ENCODE measurements around the gene ITSN2. TPM values are rescaled to one million over a fixed set of nuclear protein-coding genes. Genes with fewer than 3 reads are reported as not detected.
"Not testable (repeated sequence)": the region's sequence is repeated elsewhere in the genome, so short reads cannot be mapped to it uniquely, and the experiment has no call there.

The ITSN2 gene
- total RNA-seq, 2 experiments from 2014 or later: 86.8 to 91.3 TPM

- Mint-ChIP-seq H3K27me3 (no peaks in the 10 kb centered on the region), H3K9me3 (no peaks in the 10 kb centered on the region), H3K36me3 (peaks cover 7% of the 10 kb centered on the region), H3K4me3 (no peak overlapping the region), H3K4me1 (no peaks in the 10 kb centered on the region), H3K27ac (no peak overlapping the region)
- DNase-seq (no peak), ATAC-seq (ENCODE audit: low read depth) (no peak)
- POLR2A ChIA-PET: no interaction called here
These were observed 155.2 kb downstream of the ITSN2 start for GRCh38 chr2:24205131-24205530.

- H3K27ac Mint-ChIP-seq: no peak overlapping the region
- no peak for DNase-seq
- POLR2A ChIA-PET: no interaction called here
- ATAC-seq (ENCODE audit: low read depth): no peak
- peaks cover 10% of the 10 kb centered on the region for H3K36me3 Mint-ChIP-seq
- H3K4me3 Mint-ChIP-seq: no peak overlapping the region
- no peaks in the 10 kb centered on the region for H3K9me3 Mint-ChIP-seq
- no peaks in the 10 kb centered on the region for H3K4me1 Mint-ChIP-seq
- no peaks in the 10 kb centered on the region for H3K27me3 Mint-ChIP-seq
These were observed 155.8 kb downstream of the ITSN2 start for GRCh38 chr2:24204505-24204904.

GRCh38 chr2:24203787-24204150, 156.6 kb downstream of the ITSN2 start:
- Mint-ChIP-seq H3K4me3 (no peak overlapping the region), H3K4me1 (no peaks in the 10 kb centered on the region), H3K36me3 (peaks cover 10% of the 10 kb centered on the region), H3K27ac (no peak overlapping the region), H3K27me3 (no peaks in the 10 kb centered on the region), H3K9me3 (no peaks in the 10 kb centered on the region)
- DNase-seq (no peak), ATAC-seq (ENCODE audit: low read depth) (no peak)
- POLR2A ChIA-PET: no interaction called here

- no peaks in the 10 kb centered on the region for H3K4me1 Mint-ChIP-seq
- peaks cover 10% of the 10 kb centered on the region for H3K36me3 Mint-ChIP-seq
- ATAC-seq (ENCODE audit: low read depth) (no peak), DNase-seq (no peak)
- no peak overlapping the region for H3K27ac Mint-ChIP-seq
- no peak overlapping the region for H3K4me3 Mint-ChIP-seq
- H3K9me3 Mint-ChIP-seq: no peaks in the 10 kb centered on the region
- H3K27me3 Mint-ChIP-seq: no peaks in the 10 kb centered on the region
- POLR2A ChIA-PET: no interaction called here
These were observed 157.1 kb downstream of the ITSN2 start for GRCh38 chr2:24203029-24203786.

GRCh38 chr2:24200799-24201198, 159.5 kb downstream of the ITSN2 start:
- POLR2A ChIA-PET: no interaction called here
- ATAC-seq (ENCODE audit: low read depth) (no peak), DNase-seq (no peak)
- Mint-ChIP-seq H3K27me3 (peaks cover 4% of the 10 kb centered on the region), H3K4me3 (no peak overlapping the region), H3K27ac (no peak overlapping the region), H3K4me1 (no peaks in the 10 kb centered on the region), H3K36me3 (peaks cover 10% of the 10 kb centered on the region), H3K9me3 (peaks cover 3% of the 10 kb centered on the region)

- POLR2A ChIA-PET: no interaction called here
- H3K27ac Mint-ChIP-seq: no peak overlapping the region
- H3K9me3 Mint-ChIP-seq: peaks cover 3% of the 10 kb centered on the region
- H3K4me1 Mint-ChIP-seq: no peaks in the 10 kb centered on the region
- H3K27me3 Mint-ChIP-seq: peaks cover 4% of the 10 kb centered on the region
- H3K4me3 Mint-ChIP-seq: no peak overlapping the region
- ATAC-seq (ENCODE audit: low read depth) (no peak), DNase-seq (no peak)
- H3K36me3 Mint-ChIP-seq: peaks cover 7% of the 10 kb centered on the region
These were observed 160.3 kb downstream of the ITSN2 start for GRCh38 chr2:24199968-24200590.

GRCh38 chr2:24197213-24197612, 163.1 kb downstream of the ITSN2 start:
- POLR2A ChIA-PET; H3K36me3 Mint-ChIP-seq; H3K27me3 Mint-ChIP-seq; H3K27ac Mint-ChIP-seq; DNase-seq; H3K4me3 Mint-ChIP-seq; H3K4me1 Mint-ChIP-seq; ATAC-seq (ENCODE audit: low read depth); H3K9me3 Mint-ChIP-seq: not testable (repeated sequence)

- ATAC-seq (ENCODE audit: low read depth) (no peak), DNase-seq (no peak)
- H3K36me3 Mint-ChIP-seq: no peaks in the 10 kb centered on the region
- H3K4me3 Mint-ChIP-seq: no peak overlapping the region
- POLR2A ChIA-PET: no interaction called here
- H3K4me1 Mint-ChIP-seq: no peaks in the 10 kb centered on the region
- H3K27me3 Mint-ChIP-seq: peaks cover 6% of the 10 kb centered on the region
- H3K9me3 Mint-ChIP-seq: peaks cover 5% of the 10 kb centered on the region
- no peak overlapping the region for H3K27ac Mint-ChIP-seq
These were observed 168.5 kb downstream of the ITSN2 start for GRCh38 chr2:24191848-24192247.

GRCh38 chr2:24191156-24191555, 169.2 kb downstream of the ITSN2 start:
- Mint-ChIP-seq H3K27me3 (peaks cover 5% of the 10 kb centered on the region), H3K27ac (no peak overlapping the region), H3K9me3 (peaks cover 3% of the 10 kb centered on the region), H3K4me1 (no peaks in the 10 kb centered on the region), H3K4me3 (no peak overlapping the region), H3K36me3 (no peaks in the 10 kb centered on the region)
- no peak for ATAC-seq (ENCODE audit: low read depth)
- POLR2A ChIA-PET: no interaction called here
- DNase-seq: no peak

GRCh38 chr2:24190503-24190902, 169.8 kb downstream of the ITSN2 start:
- Mint-ChIP-seq H3K9me3 (peaks cover 3% of the 10 kb centered on the region), H3K4me3 (no peak overlapping the region), H3K27me3 (peaks cover 5% of the 10 kb centered on the region), H3K36me3 (no peaks in the 10 kb centered on the region), H3K27ac (no peak overlapping the region), H3K4me1 (no peaks in the 10 kb centered on the region)
- ATAC-seq (ENCODE audit: low read depth) (no peak), DNase-seq (no peak)
- POLR2A ChIA-PET: no interaction called here

GRCh38 chr2:24189551-24189950, 170.8 kb downstream of the ITSN2 start:
- DNase-seq (no peak), ATAC-seq (ENCODE audit: low read depth) (no peak)
- H3K27me3 Mint-ChIP-seq: peaks cover 5% of the 10 kb centered on the region
- H3K4me1 Mint-ChIP-seq: no peaks in the 10 kb centered on the region
- peaks cover 3% of the 10 kb centered on the region for H3K9me3 Mint-ChIP-seq
- H3K27ac Mint-ChIP-seq: no peak overlapping the region
- no peaks in the 10 kb centered on the region for H3K36me3 Mint-ChIP-seq
- POLR2A ChIA-PET: no interaction called here
- H3K4me3 Mint-ChIP-seq: no peak overlapping the region

GRCh38 chr2:24183366-24184069, 176.8 kb downstream of the ITSN2 start:
- ATAC-seq (ENCODE audit: low read depth) (no peak), DNase-seq (no peak)
- no peak overlapping the region for H3K4me3 Mint-ChIP-seq
- no peaks in the 10 kb centered on the region for H3K36me3 Mint-ChIP-seq
- peaks cover 5% of the 10 kb centered on the region for H3K27me3 Mint-ChIP-seq
- POLR2A ChIA-PET: no interaction called here
- H3K9me3 Mint-ChIP-seq: no peaks in the 10 kb centered on the region
- H3K4me1 Mint-ChIP-seq: no peaks in the 10 kb centered on the region
- H3K27ac Mint-ChIP-seq: no peak overlapping the region

- no peak overlapping the region for H3K4me3 Mint-ChIP-seq
- no peak for ATAC-seq (ENCODE audit: low read depth)
- no peaks in the 10 kb centered on the region for H3K9me3 Mint-ChIP-seq
- peaks cover 2% of the 10 kb centered on the region for H3K27me3 Mint-ChIP-seq
- H3K36me3 Mint-ChIP-seq: no peaks in the 10 kb centered on the region
- DNase-seq: no peak
- H3K4me1 Mint-ChIP-seq: no peaks in the 10 kb centered on the region
- POLR2A ChIA-PET: no interaction called here
- no peak overlapping the region for H3K27ac Mint-ChIP-seq
These were observed 177.8 kb downstream of the ITSN2 start for GRCh38 chr2:24182507-24182906.

- Mint-ChIP-seq H3K4me3 (no peak overlapping the region), H3K4me1 (peaks cover 3% of the 10 kb centered on the region), H3K9me3 (no peaks in the 10 kb centered on the region), H3K27ac (no peak overlapping the region), H3K27me3 (peaks cover 7% of the 10 kb centered on the region), H3K36me3 (no peaks in the 10 kb centered on the region)
- DNase-seq (no peak), ATAC-seq (ENCODE audit: low read depth) (no peak)
- POLR2A ChIA-PET: no interaction called here
These were observed 178.5 kb downstream of the ITSN2 start for GRCh38 chr2:24181849-24182248.
